GM10248 (cell line): ENCODE data around the gene KCNG2.

ENCODE experiments used
- CTCF ChIA-PET: fragments of 300-600 bp; sonication (Branson Sonifier 250); formaldehyde crosslinking; extraction: SDS; loops from one replicate; lab custom pipeline; 2021; ENCODE audit warnings: antibody characterized with exemption; lab: Yijun Ruan, JAX
- POLR2A ChIA-PET: fragments of 350-650 bp; sonication (Branson Sonifier 250); formaldehyde crosslinking; extraction: SDS; loops from one replicate; lab custom pipeline; 2020; ENCODE audit warnings: antibody characterized with exemption; lab: Yijun Ruan, JAX
- DNase-seq: peaks from one replicate; pipeline ENCODE4 v3.0.0; 2012; ENCODE audit errors: extremely low spot score
- CTCF ChIP-seq: IDR thresholded peaks from 2 replicates; pipeline ENCODE4 v1.5.1; 2012; ENCODE audit warnings: mild to moderate bottlenecking, low read depth; ENCODE audit errors: extremely low read depth, missing control alignments, control extremely low read depth

The KCNG2 gene

GRCh38 chr18:79851489-79851888 lies 53.8 kb downstream of the KCNG2 start:
- POLR2A ChIA-PET: no interaction called here

GRCh38 chr18:79851950-79852349 lies 54.2 kb downstream of the KCNG2 start:
- no peak for DNase-seq
- CTCF ChIA-PET: interaction anchor here (1.6 kb wide), 1 partner anchor 10 kb away, joined by 3 read pairs; no protein-coding TSS in a partner anchor
- POLR2A ChIA-PET: no interaction called here
- no peak for TF ChIP-seq CTCF

More at GRCh38 chr18:79851489-79851888, 53.8 kb downstream of the KCNG2 start:
- no peak for DNase-seq
- CTCF ChIA-PET: interaction anchor here (1.6 kb wide), 1 partner anchor 10 kb away, joined by 3 read pairs; no protein-coding TSS in a partner anchor
- TF ChIP-seq CTCF: no peak

GRCh38 chr18:79852561-79853302 lies 55.0 kb downstream of the KCNG2 start:
- TF ChIP-seq CTCF: no peak
- DNase-seq: no peak
- CTCF ChIA-PET: no interaction called here
- POLR2A ChIA-PET: no interaction called here

- ChIA-PET CTCF (no interaction called here), POLR2A (no interaction called here)
Measured at GRCh38 chr18:79853303-79853992, 55.7 kb downstream of the KCNG2 start.

GRCh38 chr18:79853993-79854364 lies 56.2 kb downstream of the KCNG2 start:
- TF ChIP-seq CTCF: no peak
- no peak for DNase-seq
- ChIA-PET CTCF (no interaction called here), POLR2A (no interaction called here)

More at GRCh38 chr18:79853303-79853992, 55.7 kb downstream of the KCNG2 start:
- TF ChIP-seq CTCF: no peak
- DNase-seq: no peak

- peak; percentile 71 for DNase-seq
- TF ChIP-seq CTCF: no peak
- ChIA-PET POLR2A (no interaction called here), CTCF (interaction anchor here (1.3 kb wide), 1 partner anchor 35 kb away, joined by 3 read pairs; no protein-coding TSS in a partner anchor)
Measured at GRCh38 chr18:79855147-79855933, 57.6 kb downstream of the KCNG2 start.
